Measurements from ENCODE around the gene TXNDC2. TPM values are rescaled to one million over a fixed set of nuclear protein-coding genes. Genes with fewer than 3 reads are reported as not detected.

The TXNDC2 gene
- total RNA-seq, 1 experiment from 2014 or later: 0.28 TPM

DNA sequence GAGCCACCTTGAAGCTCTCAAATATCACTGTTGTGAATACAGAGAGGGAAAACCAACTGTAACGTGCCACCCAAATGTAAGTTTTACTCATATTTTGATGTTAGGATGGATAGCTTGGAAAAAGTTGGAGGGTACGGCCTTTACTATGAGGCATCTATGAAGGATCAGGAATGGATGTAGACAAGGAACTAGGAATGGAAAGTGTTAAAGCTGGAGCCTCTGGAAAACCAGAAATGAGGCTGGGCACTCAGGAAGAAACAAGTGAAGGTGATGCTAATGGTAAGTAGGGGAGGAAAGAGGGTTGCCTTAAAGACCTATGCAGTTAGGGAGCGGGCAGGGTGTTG lies 204 bp downstream of the TXNDC2 start:
- Mint-ChIP-seq H3K4me3 (no peak overlapping the region), H3K27ac (no peak overlapping the region), H3K36me3 (ENCODE audit: insufficient read depth in 1 of 3, low read depth in 3 of 3) (no peaks in the 10 kb centered on the region; a peak in 1 of 7 replicates), H3K9me3 (no peaks in the 10 kb centered on the region; a peak in 1 of 5 replicates), H3K27me3 (ENCODE audit: low read depth) (no peaks in the 10 kb centered on the region), H3K4me1 (0 out of 4 replicates have a peak, but pooled peaks cover 0 to 2% of the 10 kb centered on the region in 2 experiments)
- H3K79me1 ChIP-seq (ENCODE audit: insufficient read depth, low read depth, low read length, poor library complexity, severe bottlenecking): no peaks in the 10 kb centered on the region
- no peaks in the 10 kb centered on the region for H3K27me3 ChIP-seq (ENCODE audit: insufficient read depth, low read length)
- no peak overlapping the region for H4K5ac ChIP-seq (ENCODE audit: insufficient read length, low read depth, low read length)
- H2BK15ac ChIP-seq (ENCODE audit: low read depth, low read length): no peak overlapping the region
- H2BK120ac ChIP-seq (ENCODE audit: low read depth, low read length, poor library complexity, severe bottlenecking): no peak overlapping the region
- H4K8ac ChIP-seq (replicated peaks; ENCODE audit: insufficient read length, low read depth, low read length): no peak overlapping the region
- DNase-seq: no peak
- no peak overlapping the region for H3K18ac ChIP-seq (ENCODE audit: insufficient read length, low read depth, low read length)
- H3T11ph ChIP-seq (ENCODE audit: low read length): no peak overlapping the region
- no peak overlapping the region for H3K14ac ChIP-seq (ENCODE audit: insufficient read depth, low read length)
- H2BK5ac ChIP-seq (ENCODE audit: insufficient read length, low read length): no peak overlapping the region
- no peaks in the 10 kb centered on the region for H3K9me3 ChIP-seq (ENCODE audit: control insufficient read depth, low read depth, low read length)
- H3K9ac ChIP-seq (ENCODE audit: extremely low read depth, insufficient read length, low read length): no peak overlapping the region
- no peak overlapping the region for H3K23ac ChIP-seq (ENCODE audit: insufficient read length, low read depth, low read length)
- no peak overlapping the region for H2AFZ ChIP-seq (ENCODE audit: low read length)
- H2AK5ac ChIP-seq (ENCODE audit: insufficient read length, low read length): no peak overlapping the region
- H3K79me2 ChIP-seq (ENCODE audit: insufficient read depth, low read length): no peaks in the 10 kb centered on the region
- H2BK12ac ChIP-seq (ENCODE audit: insufficient read length, low read depth, low read length): no peak overlapping the region
- no peak overlapping the region for H3K56ac ChIP-seq (ENCODE audit: insufficient read length, low read depth, low read length)
- WGBS (ENCODE audit: extremely low coverage, insufficient read length, low lambda C conversion rate): no CpG with 5 or more reads among the region's 3 CpGs
- H3K27ac ChIP-seq (ENCODE audit: insufficient read length, low read depth, low read length): no peak overlapping the region
- TF ChIP-seq, protein P1, sequence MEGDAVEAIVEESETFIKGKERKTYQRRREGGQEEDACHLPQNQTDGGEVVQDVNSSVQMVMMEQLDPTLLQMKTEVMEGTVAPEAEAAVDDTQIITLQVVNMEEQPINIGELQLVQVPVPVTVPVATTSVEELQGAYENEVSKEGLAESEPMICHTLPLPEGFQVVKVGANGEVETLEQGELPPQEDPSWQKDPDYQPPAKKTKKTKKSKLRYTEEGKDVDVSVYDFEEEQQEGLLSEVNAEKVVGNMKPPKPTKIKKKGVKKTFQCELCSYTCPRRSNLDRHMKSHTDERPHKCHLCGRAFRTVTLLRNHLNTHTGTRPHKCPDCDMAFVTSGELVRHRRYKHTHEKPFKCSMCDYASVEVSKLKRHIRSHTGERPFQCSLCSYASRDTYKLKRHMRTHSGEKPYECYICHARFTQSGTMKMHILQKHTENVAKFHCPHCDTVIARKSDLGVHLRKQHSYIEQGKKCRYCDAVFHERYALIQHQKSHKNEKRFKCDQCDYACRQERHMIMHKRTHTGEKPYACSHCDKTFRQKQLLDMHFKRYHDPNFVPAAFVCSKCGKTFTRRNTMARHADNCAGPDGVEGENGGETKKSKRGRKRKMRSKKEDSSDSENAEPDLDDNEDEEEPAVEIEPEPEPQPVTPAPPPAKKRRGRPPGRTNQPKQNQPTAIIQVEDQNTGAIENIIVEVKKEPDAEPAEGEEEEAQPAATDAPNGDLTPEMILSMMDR (conservative IDR thresholded peaks at IDR 0.05): no peak
- H3K4ac ChIP-seq (ENCODE audit: low read depth, low read length): no peak overlapping the region
- H3K4me1 ChIP-seq (ENCODE audit: insufficient read depth, low read length): no peaks in the 10 kb centered on the region
- no peaks in the 10 kb centered on the region for H3K23me2 ChIP-seq (ENCODE audit: insufficient read length, low read depth, low read length, poor library complexity, severe bottlenecking)
- no peak overlapping the region for H2BK20ac ChIP-seq (ENCODE audit: low read depth, low read length, poor library complexity, severe bottlenecking)
- no peak overlapping the region for H3K4me2 ChIP-seq (ENCODE audit: insufficient read depth, insufficient read length, low read length)
- no peaks in the 10 kb centered on the region for H4K20me1 ChIP-seq (ENCODE audit: control insufficient read depth, insufficient read depth, insufficient read length)
- no peak overlapping the region for H4K91ac ChIP-seq (ENCODE audit: insufficient read length, low read depth, low read length)

All from H9 (cell line).